RCC 7860 (cell line): ENCODE results near the gene TWIST2.

ENCODE experiments used
- DNase-seq: peaks from one replicate; pipeline ENCODE4 v3.0.0-alpha.2; 2015; ENCODE audit warnings: low spot score
- FAIRE-seq: peaks from 2 replicates; lab custom pipeline; 2012; peaks lifted over from hg19 to GRCh38; lab: Jason Lieb, UNC

TWIST2 gene

DNA sequence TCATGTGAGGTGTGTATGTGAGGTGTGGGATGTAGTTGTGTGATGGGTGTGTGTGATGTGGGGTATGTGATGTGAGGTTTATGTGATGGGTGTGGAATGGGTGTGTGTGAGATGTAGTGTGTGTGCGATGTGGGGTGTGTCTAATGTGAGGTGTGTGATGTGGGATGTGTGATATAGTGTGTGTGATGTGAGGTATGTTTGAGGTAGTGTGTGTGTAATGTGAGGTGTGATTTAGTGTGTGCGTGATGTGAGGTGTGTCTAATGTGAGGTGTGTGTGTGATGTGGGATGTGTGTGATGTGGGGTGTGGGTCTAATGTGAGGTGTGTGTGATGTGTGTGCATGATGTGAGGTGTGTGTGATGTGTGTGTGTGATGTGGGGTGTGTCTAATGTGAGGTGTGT, 55.3 kb downstream of the TWIST2 start:
- DNase-seq (no peak), FAIRE-seq (no peak)

DNA sequence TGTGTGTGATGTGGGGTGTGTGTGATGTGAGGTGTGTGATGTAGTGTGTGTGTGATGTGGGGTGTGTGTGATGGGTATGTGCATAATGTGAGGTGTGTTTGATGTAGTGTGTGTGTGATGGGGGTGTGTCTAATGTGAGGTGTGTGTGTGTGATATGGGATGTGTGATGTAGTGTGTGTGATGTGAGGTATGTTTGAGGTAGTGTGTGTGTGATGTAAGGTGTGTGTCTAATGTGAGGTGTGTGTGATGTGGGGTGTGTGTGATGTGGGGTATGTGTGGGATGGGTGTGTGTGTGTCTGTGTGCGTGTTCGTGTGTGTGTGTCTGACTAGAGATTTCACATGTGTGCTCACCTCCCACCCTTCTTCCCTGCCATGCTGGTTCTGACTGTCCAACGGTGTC, 56.3 kb downstream of the TWIST2 start:
- FAIRE-seq (no peak), DNase-seq (no peak)

DNA sequence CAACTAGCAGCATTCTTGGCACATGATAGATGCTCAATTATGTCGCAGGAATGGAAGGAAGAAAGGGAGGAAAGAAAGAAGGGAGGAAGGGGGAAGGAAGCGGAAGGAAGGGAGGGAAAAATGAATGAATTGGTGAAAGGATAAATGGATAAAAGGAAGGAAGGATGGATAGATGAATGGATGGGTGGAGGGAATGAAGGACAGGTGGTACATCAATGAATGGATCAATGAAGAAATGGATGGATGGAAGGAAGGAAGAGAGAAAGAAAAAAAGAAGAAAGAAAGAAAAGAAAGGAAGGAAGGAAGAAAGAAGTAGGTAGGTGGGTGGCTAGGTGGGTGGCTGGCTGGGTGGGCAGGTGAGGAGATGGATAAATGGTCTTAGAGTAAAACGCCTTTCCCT, 56.8 kb downstream of the TWIST2 start:
- no peak for DNase-seq
- no peak for FAIRE-seq

DNA sequence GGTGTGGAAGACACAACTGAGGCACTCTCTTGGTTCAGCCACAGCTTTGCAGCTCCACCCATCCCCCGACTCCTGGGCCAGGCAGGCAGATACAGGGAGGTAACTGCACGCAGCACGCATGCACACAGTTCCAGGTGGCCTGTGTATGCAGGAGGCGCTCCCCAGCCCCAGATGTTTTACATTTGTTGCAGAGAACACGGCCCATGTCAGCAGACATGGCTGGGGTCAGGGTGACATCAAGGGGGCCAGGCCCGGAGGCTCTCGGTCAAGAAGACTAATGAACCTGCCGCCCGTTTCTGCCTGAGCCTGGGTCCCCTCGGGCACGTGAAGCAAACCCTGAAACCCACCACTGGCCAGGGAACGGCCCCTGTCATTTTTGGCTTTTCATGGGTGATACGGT, 57.3 kb downstream of the TWIST2 start:
- FAIRE-seq (no peak), DNase-seq (no peak)

DNA sequence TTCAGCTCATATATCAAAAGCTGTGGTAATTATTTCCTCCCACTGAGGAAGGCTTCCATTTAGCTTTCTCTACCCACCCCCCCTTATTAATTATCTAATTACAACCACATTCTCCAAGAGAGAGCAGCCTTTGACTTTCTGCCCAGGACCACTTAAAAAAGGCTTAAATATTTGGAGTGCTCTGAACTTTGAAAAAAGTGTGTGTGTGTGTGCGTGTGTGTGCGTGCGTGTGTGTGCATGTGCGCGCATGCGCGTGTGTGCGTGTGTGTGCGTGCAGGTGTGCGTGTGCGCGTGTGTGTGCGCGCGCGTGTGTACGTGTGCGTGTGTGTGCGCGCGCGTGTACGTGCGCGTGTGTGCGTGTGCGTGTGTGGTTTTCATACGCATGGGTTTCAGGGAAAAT, 57.8 kb downstream of the TWIST2 start:
- no peak for DNase-seq
- no peak for FAIRE-seq

DNA sequence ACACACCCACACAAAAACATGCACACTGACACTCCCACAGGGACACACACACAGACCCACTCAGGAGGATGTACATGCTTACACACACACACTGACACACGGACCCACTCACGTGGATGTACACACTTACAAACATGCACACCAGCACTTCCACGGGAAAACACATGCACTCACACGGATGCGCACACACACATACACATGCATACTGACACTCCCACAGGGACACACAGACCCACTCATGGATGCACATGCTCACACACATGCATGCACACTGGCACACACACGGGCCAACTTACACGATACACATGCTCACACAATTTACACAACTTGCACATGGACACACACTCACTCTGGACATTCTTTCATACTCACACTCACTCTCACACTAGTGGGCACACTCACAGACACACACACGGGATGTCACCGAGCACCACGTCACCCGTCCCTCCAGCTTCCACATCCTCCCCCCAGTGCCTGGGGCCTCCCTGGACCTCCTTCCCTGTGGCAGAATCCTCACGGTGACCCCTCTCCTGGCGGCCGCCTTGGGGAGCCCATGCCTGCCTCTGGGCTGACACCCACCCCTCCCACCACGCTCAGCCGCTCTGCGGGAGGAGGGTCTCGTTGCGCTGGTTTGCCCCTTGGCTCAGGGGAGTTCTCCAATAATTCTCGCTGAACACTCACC, 58.5 kb downstream of the TWIST2 start:
- DNase-seq, result no peak
- no peak for FAIRE-seq

DNA sequence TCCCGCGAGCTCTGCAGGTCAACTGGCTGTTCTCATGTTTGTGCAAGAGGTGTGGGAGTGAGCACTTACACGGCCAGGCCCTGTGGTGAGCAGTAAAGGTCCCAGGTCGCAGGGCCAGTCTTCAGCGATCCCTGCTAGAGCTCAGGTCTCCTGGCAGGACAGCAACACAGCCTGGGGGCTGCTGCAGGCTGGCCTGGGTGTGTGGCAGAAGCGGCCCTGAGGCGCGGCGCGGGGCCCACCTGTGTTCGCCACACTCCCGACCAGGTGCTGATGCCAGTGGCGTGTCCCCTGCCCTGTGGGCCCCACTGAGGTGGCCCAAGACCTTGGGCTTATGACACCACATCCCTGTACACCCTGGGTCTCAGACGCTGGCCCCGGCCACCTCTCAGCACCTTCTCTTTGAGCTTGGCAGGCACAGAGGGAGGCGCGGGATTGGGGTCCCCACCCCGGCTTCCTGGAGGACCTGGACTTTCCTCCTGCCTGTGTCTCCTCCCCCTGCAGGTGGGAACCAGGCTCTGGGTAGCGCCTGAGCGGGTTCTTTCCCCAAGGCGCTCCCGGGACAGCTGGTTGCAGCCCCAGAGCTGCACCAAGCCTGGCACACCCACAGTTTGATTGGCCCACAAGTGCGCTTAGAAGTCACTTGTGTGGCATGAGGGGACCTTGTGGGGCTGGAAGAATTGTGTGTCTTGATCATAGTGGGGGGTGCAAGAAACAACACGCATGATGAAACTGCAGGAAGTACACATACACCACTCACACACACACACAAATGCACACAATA, 59.2 kb downstream of the TWIST2 start:
- no peak for DNase-seq
- FAIRE-seq, result no peak

DNA sequence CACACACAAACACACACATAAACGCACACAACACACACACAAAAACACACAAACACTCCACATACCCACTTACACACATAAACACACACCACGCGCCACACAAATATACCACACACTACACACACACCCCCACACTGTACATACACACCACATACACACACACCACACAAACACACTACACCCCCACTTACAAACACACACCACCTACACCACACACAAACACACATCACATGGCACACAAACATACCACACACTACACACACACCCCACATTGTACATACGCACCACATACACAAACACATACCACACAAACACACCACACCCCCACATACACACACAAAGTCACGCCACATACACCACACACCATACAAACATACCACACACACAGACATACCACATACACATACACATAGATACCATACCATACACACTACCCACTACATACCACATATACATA, 59.9 kb downstream of the TWIST2 start:
- no peak for FAIRE-seq
- DNase-seq, result no peak

DNA sequence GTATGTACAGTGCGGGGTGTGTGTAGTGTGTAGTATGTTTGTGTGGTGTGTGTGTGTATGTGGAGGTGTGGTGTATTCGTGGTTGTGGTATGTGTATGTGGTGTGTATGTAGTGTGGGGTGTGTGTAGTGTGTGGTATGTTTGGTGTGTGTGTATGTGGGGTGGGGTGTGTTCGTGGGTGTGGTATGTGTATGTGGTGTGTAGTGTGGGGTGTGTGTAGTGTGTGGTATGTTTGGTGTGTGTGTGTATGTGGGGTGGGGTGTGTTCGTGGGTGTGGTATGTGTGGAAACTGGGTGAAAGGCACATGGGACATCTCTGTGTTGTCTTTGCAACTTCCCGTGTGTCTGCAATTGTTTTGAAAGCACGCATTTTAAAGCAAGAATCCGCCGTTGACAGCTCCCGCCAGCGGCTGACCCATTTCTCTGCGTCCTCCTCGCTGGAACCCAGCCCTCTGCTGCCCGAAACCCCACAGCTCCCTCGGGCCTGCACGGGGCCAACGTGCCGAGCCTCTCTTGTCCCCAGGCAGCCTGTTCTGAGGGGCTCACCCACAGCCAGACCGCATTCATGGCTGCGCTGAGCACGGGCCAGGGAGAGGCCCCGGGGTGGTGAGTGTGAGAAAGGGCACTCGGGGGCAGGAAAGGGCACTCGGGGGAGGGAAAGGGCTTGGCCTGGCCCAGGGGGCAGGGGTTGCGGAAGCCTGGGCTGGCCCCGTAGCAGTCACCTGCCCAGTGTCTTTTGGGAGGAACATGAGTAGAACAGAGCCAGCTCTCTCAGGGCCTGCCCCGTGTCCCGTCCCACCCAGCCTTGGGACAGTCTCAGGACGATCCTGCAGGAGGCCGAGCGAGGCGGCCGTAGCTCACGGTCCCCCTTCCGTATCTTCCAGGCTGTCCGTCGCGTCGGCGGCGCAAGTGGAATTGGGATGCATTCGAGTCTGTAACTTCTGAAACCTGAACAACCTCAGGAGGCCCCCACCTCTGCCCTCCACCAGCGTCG, 61.4 kb downstream of the TWIST2 start:
- FAIRE-seq (no peak), DNase-seq (no peak)

DNA sequence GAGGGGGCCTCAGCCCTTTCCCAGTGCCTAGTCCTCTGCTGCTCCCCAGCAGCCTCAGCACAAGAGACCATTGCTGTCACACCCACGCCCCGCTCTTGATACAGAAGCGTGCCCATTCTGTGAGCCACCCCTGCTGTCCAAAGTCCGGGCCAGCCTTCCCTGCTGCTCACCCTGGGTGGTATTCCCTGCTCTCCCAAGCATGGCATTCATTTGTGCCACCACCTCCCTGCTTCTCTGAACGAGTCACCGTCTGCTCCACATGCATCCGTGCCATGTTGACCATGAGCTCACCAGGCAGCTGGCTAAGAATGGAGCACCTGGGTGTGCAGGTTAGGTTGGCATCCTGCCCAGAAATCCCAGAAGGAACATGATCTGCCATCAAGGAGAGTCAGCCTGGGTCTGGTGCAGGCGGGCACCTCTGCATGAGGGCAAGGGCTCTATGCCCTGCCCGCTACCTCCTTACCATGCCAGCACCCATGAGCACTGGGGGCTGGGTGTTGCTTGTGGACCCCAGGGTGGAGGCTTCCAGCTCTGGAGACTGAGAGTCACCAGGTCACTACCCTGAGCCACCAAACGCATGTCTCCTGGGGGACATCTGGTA, 63.0 kb downstream of the TWIST2 start:
- peak; percentile 81 for DNase-seq
- peak; percentile 82 for FAIRE-seq

DNA sequence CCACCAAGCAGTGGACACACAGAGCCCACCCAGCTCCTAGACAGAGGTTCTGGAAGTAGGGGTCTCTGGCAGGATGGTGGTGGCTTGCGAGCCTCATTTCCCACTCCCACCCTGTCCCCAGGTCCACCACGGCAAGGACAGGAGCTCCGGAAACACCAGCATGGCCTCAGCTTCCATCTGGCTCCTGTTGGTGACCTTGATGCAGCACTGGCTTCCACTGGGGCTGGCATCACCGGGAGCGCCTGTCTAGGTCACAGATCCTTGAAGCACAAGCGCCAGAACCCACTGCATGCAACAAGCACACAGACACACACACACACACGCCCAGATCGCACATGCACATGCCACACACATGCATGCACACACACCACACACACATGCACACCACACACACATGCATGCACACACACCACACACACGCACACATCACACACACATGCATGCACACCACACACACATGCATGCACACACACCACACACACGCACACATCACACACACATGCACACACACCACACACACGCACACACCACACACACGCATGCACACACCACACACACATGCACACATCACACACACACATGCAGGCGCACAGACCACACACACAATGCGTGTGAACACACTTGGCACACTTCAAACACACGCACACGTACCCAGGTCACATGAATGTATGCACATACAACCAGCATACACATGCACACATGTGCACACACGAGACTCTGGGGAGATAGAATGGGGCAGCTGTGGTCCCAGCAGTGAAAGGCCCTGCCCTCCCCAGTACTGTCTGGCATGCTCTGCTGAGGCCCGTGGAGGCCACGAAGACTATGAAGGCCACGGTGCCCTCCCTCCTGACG, 63.7 kb downstream of the TWIST2 start:
- DNase-seq (no peak), FAIRE-seq (no peak)

DNA sequence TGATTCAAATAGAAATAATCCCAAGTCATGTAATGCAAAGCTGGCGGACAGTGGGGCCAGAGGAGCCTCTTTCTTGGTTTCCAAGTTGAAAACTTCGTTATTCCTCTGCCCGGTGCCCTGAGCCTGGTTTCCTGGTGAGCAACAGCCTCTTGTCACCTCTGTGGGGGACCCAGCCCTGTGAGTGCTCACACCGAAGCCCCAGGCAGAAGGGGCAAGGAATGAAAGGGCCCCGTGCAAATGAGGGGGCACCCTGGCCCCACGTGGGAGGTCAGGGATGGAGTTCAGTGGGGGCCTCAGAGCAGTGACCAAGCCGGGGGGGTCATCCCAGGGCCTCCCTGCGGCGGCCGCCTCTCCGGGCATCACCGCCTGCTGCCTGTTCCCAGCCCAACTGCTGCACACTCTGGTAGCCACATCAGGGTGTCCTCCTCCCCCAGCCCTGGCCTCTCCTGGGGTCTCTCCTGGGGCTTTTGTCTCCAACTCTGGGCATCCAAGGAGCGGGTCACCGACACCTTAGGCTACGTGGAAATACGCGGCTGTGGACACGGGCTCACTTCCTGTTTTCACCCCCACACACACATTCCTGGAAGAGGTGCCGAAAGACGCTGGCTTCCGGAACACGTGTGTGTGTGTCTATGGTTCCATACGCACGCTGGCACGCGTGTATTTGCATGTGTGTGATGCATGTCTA, 64.5 kb downstream of the TWIST2 start:
- FAIRE-seq (no peak), DNase-seq (no peak)

DNA sequence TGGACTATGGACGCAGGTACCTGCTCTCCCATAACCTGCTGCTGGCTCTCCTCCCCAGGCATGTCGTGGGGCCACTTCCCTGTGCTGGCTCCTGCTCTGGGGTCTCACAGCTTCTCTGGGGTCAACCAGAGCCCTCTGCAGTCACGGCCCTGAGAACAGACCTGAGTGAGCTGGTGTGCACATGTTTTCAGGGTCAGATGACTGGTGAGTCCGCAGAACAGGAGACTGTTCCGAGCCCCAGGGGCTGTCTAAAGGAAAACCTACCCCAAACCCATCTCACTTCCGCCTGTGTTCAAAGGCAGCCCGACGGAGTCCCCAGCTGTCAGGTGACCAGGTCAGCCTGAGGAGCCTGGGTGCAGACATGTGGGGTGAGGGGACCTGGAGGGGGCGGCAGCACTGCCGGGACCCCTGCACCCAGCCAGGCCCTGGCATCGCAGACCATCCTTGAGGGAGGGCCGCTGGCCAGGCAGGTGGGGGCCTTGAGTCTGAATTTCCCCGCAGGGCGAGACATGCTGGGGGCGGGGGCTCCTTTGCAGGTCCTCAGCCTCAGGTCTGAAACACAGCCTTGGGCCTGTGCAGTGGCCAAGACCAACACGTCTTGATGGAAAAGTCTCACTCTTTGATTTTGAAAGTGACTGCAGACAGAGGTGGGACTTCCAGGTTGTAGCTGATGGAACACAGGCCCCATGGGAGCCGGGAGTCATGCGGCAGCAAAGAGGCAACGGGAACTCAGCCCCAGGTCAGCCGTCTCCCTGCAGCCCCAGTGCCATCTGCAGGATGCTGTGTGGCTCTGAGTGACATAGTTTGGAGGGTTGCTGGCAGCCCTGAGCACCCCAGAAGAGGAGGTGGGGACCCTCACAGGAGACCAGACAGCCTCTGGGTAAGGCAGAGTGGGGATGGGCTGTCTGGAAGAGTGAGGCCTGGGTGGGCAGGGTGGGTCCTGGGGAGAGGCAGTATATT, 65.3 kb downstream of the TWIST2 start:
- no peak for FAIRE-seq
- no peak for DNase-seq

DNA sequence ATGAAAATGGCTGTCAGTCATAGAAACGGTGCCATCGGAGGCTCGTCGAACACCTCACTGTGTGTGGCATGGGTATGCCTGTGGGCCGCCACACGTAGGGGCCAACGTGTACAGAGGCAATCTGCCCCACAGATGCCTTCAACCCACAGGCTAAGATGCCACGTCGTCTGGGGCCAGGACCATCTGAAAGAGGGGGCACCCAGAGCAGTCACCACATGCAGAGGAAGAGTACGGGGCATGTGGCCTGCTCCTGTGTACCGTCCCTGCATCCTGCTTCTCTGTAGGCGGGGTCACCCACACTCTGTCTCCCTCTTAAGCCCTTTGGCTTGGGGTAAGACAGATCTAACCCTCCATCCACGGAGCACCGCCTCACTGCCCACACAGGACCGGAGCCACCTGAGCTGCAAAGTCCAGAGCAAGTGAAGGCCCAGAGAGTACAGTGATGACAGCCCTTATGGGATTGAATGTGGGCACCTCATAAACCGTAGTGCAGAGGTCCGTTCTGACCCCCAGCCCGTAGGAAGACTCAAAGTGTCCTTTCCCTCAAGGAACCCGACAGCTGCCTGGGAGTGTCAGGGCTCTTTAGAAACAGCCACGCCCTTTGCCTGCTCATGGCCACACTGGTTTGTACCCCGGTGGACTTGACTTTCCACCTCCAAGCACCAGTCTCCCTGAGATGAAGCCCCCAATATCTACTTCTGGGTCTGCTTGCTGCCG, 66.2 kb downstream of the TWIST2 start:
- FAIRE-seq (no peak), DNase-seq (peak; percentile 20)

DNA sequence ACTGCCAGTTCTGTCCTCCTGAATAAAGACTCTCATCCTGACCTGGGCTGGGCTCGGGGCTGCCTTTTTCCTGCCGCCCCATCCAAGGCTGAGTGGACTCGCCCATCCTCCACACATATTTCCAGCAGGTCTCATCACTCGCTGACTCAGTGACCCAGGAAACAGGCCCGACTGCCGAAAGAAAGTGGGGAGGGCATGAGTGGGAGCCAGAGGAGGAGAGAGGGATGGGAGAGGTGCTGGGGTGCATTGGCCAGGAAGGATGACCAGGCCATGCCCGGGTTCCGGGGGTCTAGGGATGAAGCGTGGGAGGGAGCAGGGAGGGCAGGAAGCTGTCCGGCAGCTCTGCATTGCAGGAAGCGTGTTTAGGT, 66.7 kb downstream of the TWIST2 start:
- peak; percentile 55 for FAIRE-seq

DNA sequence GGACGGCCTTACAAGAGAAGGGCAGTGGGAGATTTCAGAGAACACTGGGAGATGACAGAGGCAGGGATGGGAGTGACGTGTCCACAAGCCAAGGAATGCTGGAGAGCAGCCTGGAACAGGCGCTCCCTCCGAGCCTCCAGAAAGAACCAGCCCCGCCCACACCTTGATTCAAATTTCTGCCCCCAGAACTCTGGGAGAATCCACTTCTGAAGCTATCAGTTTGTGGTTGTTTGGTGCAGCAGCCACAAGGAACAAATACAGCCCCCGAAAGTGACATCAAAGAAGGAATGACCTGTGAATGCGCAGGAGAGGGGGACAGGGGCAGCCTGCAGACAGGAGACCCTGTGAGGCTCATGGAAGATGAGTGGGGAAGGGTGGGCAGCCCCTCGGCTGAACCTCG, 67.3 kb downstream of the TWIST2 start:
- DNase-seq (no peak), FAIRE-seq (no peak)

More for the DNA sequence above, 66.7 kb downstream of the TWIST2 start:
- peak; percentile 50 for DNase-seq

DNA sequence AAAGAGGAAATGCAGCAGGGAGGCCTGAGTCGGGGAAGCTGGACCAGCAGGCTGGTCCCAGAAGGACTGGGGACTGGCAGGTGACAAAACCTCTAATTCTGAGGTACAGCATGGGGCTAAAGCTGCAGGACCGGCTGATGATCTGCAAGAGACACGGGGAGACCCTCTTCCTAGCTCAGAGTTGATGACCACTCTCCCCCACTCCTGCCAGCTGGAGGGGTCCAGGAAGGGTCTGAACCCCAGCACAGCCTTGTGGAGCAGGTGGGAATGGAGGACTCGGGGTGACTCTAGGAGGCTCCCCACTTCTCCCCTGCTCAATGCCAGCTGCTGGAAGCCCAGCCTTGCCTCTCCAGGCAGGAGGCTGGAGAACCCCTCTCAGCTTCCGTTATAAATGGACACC, 67.7 kb downstream of the TWIST2 start:
- FAIRE-seq (no peak), DNase-seq (no peak)
